Uterus (tissue), 4 donors: ENCODE results near the gene ZFPM1. TPM values are rescaled to one million over a fixed set of nuclear protein-coding genes. Genes with fewer than 3 reads are reported as not detected.

Experiments
- DNase-seq, 2 donors: peaks; one replicate each; pipeline ENCODE4 v3.0.0-alpha.2; 2019 to 2020
- H3K27ac ChIP-seq, 2 donors: fragments of 200-600 bp; sonication (generic); 1 replicate in 1 of 2; 2 replicates in 1 of 2; pipeline ENCODE4 v1.5.1; 2016 to 2018
- H3K27me3 ChIP-seq, 2 donors: fragments of 200-600 bp; sonication (generic); one replicate each; pipeline ENCODE4 v1.5.1; 2018 to 2019; ENCODE audit warnings: control low read depth in 1 of 2
- H3K36me3 ChIP-seq, 2 donors: fragments of 200-600 bp; sonication (generic); one replicate each; pipeline ENCODE4 v1.5.1; 2019; ENCODE audit warnings: control low read depth in 1 of 2
- H3K4me1 ChIP-seq, 2 donors: fragments of 200-600 bp; sonication (generic); one replicate each; pipeline ENCODE4 v1.5.1; 2018 to 2019; ENCODE audit warnings: control low read depth in 1 of 2
- H3K4me3 ChIP-seq, 2 donors: fragments of 200-600 bp; sonication (generic); 1 replicate in 1 of 2; 2 replicates in 1 of 2; pipeline ENCODE4 v1.5.1; 2018 to 2019; ENCODE audit warnings: mild to moderate bottlenecking in 1 of 2
- H3K9me3 ChIP-seq, 2 donors: fragments of 200-600 bp; sonication (generic); one replicate each; pipeline ENCODE4 v1.5.1; 2019; ENCODE audit warnings: control low read depth in 1 of 2
- CTCF ChIP-seq, 4 experiments: fragments of 200-600 bp in 2 of 4; fragments of 450-650 bp in 2 of 4; sonication (generic) in 2 of 4; IDR thresholded peaks; one replicate each; pipeline ENCODE4 v1.5.1; 2016 to 2019; ENCODE audit warnings: antibody characterized with exemption in 4 of 4, mild to moderate bottlenecking in 2 of 4, moderate library complexity in 1 of 4
- POLR2A ChIP-seq, 2 donors: fragments of 450-650 bp; IDR thresholded peaks; one replicate each; pipeline ENCODE4 v1.6.1; 2016; ENCODE audit warnings: antibody characterized with exemption in 2 of 2, mild to moderate bottlenecking in 1 of 2, moderate library complexity in 1 of 2
- intact Hi-C: fragments of 100-400 bp; cut with DNase I; formaldehyde crosslinking; loops from one replicate; pipeline ENCODE4 v1.15.1; 2023; ENCODE audit warnings: low total_unique reads
- total RNA-seq, 4 donors: library from RNA; depleted of rRNA in 3 of 4; stranded (reverse); fragments of >200 nt in 3 of 4; gene quantifications; one replicate each; pipeline versions ENCODE4 v1.1.0 to v1.2.4, GENCODE V29; 2014 to 2023
- donor health status: DM: yes; HTN: yes; CAD: no.

The ZFPM1 gene
- total RNA-seq, 4 donors from 2014 or later = under 0.01 to 6.9 (median 0.77) TPM

GRCh38 chr16:88519240-88519639, 66.2 kb downstream of the ZFPM1 start:
- Histone ChIP-seq H3K27me3 (no peaks in the 10 kb centered on the region), H3K27ac (no peak overlapping the region), H3K4me1 (peaks cover 0 to 4% of the 10 kb centered on the region in 2 donors), H3K36me3 (no peaks in the 10 kb centered on the region), H3K4me3 (no peak overlapping the region), H3K9me3 (no peaks in the 10 kb centered on the region)
- TF ChIP-seq CTCF (IDR thresholded peaks at IDR 0.05) = no peak
- TF ChIP-seq POLR2A (IDR thresholded peaks at IDR 0.05) = no peak
- no peak for DNase-seq
- intact Hi-C loops = no loop called here

DNA sequence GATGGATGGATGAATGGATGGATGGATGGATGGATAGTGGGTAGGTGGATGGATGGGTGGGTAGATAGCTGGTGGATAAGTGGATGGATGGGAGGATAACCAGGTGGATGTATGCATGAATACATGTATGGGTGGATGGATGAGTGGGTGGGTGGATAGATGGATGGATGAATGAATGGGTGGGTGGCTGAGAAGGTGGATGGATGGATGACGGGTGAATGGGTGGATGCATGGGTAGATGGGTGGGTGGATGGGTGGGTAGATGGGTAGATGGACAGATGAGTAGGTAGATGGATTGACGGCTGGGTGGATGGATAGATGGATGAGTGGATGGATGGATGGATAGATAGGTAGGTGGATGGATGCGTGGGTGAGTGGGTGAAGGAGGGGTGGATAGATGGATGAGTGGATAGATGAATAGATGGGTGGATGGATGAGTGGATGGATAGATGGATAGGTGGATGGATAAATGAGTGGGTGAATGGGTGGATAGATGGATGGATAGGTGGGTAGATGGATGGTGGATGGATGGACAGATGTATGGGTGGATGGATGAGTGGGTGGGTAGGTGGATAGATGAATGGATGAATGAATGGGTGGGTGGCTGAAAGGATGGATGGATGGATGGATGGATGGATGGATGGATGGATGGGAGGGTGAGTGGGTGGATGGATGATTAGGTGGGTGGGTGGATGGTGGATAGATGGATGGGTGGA, 67.0 kb downstream of the ZFPM1 start:
- intact Hi-C loops = loop anchor here (10.0 kb wide), 1 partner anchor 75 kb away; no protein-coding TSS in a partner anchor
- DNase-seq = no peak

GRCh38 chr16:88521674-88522073, 68.6 kb downstream of the ZFPM1 start:
- Histone ChIP-seq H3K27ac (no peak overlapping the region), H3K27me3 (no peaks in the 10 kb centered on the region), H3K4me3 (no peak overlapping the region), H3K9me3 (no peaks in the 10 kb centered on the region), H3K36me3 (no peaks in the 10 kb centered on the region), H3K4me1 (peaks cover 0 to 4% of the 10 kb centered on the region in 2 donors)
- DNase-seq = no peak
- TF ChIP-seq POLR2A (IDR thresholded peaks at IDR 0.05) (no peak), CTCF (IDR thresholded peaks at IDR 0.05) (no peak)
- intact Hi-C loops = loop anchor here (10.0 kb wide), 1 partner anchor 77 kb away; no protein-coding TSS in a partner anchor

More for the DNA sequence above, 67.0 kb downstream of the ZFPM1 start:
- Histone ChIP-seq H3K9me3 (no peaks in the 10 kb centered on the region), H3K27ac (no peak overlapping the region), H3K27me3 (no peaks in the 10 kb centered on the region), H3K36me3 (no peaks in the 10 kb centered on the region), H3K4me1 (peaks cover 0 to 4% of the 10 kb centered on the region in 2 donors), H3K4me3 (no peak overlapping the region)
- TF ChIP-seq CTCF (IDR thresholded peaks at IDR 0.05) (no peak), POLR2A (IDR thresholded peaks at IDR 0.05) (no peak)

DNA sequence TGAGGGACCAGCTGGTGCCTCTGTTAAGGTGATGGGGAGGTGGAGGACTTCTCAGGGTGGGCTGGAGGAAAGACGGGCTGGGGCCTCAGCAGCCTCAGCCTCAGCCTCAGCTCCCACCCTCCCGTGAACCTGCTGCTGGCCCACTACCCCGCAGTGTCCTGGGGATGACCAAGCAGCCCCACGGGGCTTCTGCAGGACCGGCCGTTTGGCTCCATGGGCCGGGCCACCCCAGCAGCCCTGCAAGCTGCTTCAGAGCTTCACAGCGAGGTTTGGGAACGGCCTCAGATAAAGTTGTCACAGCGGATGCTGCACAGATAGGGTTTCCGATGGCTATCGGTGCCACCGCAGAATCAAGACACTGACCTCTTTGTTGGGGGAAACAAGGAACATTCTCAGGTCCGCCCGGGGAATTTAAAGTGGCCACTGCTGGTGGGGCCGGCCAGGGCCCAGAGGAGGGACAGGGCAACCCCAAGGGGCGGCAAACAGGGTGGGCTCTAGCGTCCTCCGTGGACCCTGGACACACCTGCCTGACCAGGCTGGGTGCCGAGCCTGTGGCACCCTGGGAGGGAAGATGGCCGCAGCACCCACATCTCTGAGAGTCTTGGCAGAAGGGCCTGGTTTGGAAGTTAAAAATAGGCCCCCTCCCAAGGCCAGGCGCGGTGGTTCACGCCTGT, 69.3 kb downstream of the ZFPM1 start:
- H3K27ac ChIP-seq = no peak overlapping the region
- DNase-seq = no peak
- H3K4me3 ChIP-seq = no peak overlapping the region
- intact Hi-C loops = loop anchor here (10.0 kb wide), 1 partner anchor 78 kb away; no protein-coding TSS in a partner anchor
- TF ChIP-seq CTCF (IDR thresholded peaks at IDR 0.05) (no peak), POLR2A (IDR thresholded peaks at IDR 0.05) (no peak)
- no peaks in the 10 kb centered on the region for H3K9me3 ChIP-seq
- H3K36me3 ChIP-seq = no peaks in the 10 kb centered on the region
- peaks cover 0 to 4% of the 10 kb centered on the region in 2 donors for H3K4me1 ChIP-seq
- no peaks in the 10 kb centered on the region for H3K27me3 ChIP-seq
